Measurements from ENCODE around the gene MPZ.
"Not testable (repeated sequence)": the region's sequence is repeated elsewhere in the genome, so short reads cannot be mapped to it uniquely, and the experiment has no call there.

Gene MPZ

DNA sequence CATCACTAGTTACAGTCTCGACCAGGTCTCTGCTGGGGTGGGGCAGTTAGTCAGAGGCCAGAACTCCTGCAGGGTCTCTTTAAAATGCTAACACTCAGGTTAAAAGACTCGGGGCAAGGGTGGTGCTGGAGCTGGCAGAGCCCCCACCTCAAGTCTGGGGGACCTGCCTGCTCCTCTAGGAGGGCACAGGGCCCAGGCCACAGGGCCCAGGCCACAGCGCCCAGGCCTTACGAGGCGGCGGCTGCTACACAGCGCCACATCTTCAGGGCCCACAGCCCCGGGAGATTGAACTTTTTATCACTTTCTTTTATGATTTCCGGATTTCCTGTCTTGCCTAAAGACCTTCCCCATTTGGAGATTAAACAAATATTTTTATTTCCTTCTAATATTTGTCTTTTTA is 10.4 kb downstream of the MPZ start:
- DNase-seq (ENCODE audit: low spot score) = no peak

GRCh38 chr1:161298116-161298515 is 11.7 kb downstream of the MPZ start:
- DNase-seq (ENCODE audit: low spot score) = no peak

- DNase-seq (ENCODE audit: low spot score) = no peak
Measured at GRCh38 chr1:161297415-161297814, 12.4 kb downstream of the MPZ start.

- DNase-seq (ENCODE audit: low spot score) = no peak
Measured at GRCh38 chr1:161290779-161291178, 19.0 kb downstream of the MPZ start.

DNA sequence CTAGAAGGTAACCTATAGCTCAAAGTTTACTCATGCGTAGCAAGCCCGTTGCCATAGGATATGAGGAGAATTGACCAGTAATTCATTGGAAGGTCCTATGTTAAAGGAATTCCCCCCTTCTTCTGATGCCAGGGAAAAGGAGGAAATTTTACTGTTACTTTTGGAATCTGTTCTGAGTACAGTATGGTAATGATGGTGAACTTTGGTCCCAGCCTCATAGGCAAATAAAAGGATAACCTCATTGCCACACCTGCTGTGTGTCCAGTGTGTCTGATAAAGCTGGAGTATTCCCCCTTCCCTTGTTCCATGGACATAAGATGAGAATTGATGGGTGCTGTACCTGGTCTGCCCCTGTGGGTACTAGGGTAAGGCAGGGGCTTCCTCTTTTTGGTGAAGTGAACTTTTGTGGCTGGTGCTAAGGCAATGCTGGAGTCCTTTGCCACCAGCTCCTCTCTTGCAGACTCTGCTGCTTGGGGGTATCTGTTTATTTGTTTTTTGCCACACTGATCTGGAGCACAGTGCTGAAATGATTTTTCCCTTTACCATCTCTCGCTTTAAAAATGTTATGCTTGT is 22.2 kb downstream of the MPZ start:
- no peak for DNase-seq (ENCODE audit: low spot score)

DNA sequence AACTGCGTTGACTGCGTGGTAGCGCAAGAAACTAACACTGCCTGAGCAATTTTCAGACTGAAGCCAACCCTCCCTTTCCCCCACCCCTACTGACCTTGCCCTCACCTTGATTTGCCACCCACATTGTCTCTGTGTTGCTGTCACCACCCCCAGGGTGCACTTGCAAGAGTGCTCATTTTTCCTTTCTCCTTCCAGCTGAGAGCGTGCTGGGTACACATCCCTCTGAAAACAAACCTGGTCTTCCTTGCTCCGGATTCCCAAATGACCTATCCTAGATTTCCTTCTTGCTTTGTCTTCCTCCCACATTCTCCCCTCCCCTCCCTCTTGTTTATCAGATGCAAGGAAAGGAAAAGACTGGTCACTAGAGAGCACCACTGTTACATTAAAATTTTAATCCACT is 24.2 kb downstream of the MPZ start:
- no peak for DNase-seq (ENCODE audit: low spot score)

DNA sequence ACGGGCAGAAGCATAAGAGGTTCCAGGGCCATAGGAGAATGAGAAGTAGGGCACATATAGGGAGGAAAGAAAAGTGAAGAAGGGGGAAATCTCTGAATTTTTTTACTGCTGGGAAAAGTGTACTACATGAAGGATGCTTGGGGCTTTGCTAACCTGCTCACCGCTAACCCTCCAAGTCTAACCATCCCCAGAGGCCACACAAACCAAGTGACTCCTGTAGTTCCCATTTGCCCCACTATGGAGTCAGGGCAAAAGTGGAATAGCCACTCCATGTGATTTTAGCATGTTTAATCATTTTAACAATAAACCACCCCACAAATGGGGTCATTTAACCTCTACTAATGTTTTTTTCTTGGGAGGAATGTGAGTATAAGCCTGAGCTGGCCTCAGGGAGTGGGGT is 24.7 kb downstream of the MPZ start:
- DNase-seq (ENCODE audit: low spot score) = no peak

DNA sequence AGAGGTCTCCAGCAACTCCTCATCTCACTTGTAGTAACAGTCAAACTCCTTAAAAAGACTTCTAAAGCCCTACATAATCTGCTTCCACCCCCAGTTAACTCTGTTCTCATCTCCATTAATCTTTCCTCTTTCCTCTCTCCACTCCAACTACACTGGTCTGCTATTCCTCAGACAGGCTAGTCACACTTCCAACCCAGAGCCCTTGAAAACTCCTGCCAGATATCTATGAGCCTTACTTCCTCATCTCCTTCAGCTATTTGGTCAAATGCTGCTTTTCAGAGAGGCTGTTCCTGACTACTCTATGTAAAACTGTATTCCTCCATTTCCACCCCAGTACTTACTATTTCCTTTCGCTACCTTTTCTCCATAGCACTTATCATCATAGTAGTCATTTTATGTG is 26.8 kb downstream of the MPZ start:
- no peak for DNase-seq (ENCODE audit: low spot score)

GRCh38 chr1:161274874-161275273 is 34.9 kb downstream of the MPZ start:
- no peak for DNase-seq (ENCODE audit: low spot score)

DNA sequence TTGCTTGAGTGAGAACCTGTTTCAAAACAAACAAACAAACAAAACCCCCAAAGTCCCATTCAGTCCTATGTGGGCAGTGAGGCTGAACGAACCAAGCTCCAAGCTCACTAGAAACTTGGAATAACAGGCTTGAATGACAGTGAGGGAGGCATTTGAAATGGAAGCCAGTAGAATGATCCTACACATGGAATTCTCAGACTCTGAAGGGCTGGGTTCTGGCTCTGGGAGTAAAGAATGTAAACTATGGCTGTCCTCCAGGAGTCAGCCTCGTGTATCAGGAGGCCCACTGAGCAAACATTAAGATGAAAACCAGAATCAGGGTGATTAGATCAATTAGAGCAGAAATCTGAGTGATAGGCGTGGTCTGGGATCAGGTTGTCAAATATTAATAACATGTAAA is 36.4 kb downstream of the MPZ start:
- DNase-seq (ENCODE audit: low spot score) = no peak

DNA sequence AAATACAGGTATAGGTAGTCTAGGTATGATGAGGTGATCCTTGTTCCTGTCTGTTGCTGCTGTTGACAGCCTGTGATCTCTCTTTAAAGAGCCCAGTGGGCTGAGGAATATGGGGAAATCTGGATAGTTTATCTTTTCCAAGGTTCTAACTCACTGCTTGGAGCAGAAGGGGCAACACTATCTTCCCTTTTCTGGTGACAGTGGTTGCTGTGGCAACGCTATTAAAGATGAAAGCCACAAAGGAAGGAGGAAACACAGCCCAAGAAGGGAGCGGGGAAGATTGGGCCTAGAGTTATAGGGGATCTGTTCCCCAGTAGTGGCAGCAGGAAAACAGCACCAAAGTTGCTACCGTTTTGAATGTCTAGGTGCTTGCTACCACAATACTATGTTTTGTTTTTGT is 42.4 kb downstream of the MPZ start:
- DNase-seq (ENCODE audit: low spot score) = no peak

GRCh38 chr1:161266836-161267235 is 42.9 kb downstream of the MPZ start:
- DNase-seq (ENCODE audit: low spot score) = no peak

GRCh38 chr1:161266202-161266601 is 43.6 kb downstream of the MPZ start:
- no peak for DNase-seq (ENCODE audit: low spot score)

- no peak for DNase-seq (ENCODE audit: low spot score)
Measured at GRCh38 chr1:161265305-161265704, 44.5 kb downstream of the MPZ start.

- no peak for DNase-seq (ENCODE audit: low spot score)
Measured at GRCh38 chr1:161261261-161262235, 48.2 kb downstream of the MPZ start.

- no peak for DNase-seq (ENCODE audit: low spot score)
Measured at GRCh38 chr1:161260376-161261260, 49.1 kb downstream of the MPZ start.

DNA sequence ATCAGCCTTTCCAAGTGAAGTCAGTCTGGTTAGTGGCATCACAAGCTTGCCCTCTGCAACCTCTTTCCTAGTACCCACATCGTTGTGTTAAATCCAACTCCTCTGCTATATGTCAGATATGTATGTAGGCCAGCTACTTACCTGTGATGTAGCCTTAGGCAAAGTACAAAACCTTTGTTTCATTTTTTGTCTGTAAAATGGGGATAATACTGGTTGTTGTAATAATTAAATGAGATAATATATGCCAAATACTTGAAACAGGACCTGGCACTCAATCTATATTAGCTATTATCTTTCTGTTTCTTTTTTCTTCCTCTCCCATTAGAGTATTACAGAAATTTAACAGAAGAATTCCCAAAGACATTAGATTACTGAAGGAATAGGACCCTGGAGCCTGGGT is 50.0 kb downstream of the MPZ start:
- no peak for DNase-seq (ENCODE audit: low spot score)

GRCh38 chr1:161259345-161259702 is 50.4 kb downstream of the MPZ start:
- DNase-seq (ENCODE audit: low spot score) = no peak

- DNase-seq (ENCODE audit: low spot score) = no peak
Measured at GRCh38 chr1:161258439-161259344, 51.1 kb downstream of the MPZ start, which contains the start of gene PCP4L1. TSS of gene PCP4L1 (plus strand) at chr1:161258745. CDS start at chr1:161258975, 230 bp downstream.

- not testable (repeated sequence) for DNase-seq (ENCODE audit: low spot score)
Measured at GRCh38 chr1:161257109-161257508, 52.7 kb downstream of the MPZ start.

- DNase-seq (ENCODE audit: low spot score) = not testable (repeated sequence)
Measured at GRCh38 chr1:161255955-161256520, 53.7 kb downstream of the MPZ start.

All from hematopoietic multipotent progenitor cell treated with erythropoietin and hydrocortisone succinate and interleukin-3 and kit ligand, for 17 days (in vitro differentiated cells).